Measurements from ENCODE around the gene VEPH1. TPM values are rescaled to one million over a fixed set of nuclear protein-coding genes. Genes with fewer than 3 reads are reported as not detected.

The VEPH1 gene
- total RNA-seq, 1 experiment from 2014 or later: 0.51 TPM

DNA sequence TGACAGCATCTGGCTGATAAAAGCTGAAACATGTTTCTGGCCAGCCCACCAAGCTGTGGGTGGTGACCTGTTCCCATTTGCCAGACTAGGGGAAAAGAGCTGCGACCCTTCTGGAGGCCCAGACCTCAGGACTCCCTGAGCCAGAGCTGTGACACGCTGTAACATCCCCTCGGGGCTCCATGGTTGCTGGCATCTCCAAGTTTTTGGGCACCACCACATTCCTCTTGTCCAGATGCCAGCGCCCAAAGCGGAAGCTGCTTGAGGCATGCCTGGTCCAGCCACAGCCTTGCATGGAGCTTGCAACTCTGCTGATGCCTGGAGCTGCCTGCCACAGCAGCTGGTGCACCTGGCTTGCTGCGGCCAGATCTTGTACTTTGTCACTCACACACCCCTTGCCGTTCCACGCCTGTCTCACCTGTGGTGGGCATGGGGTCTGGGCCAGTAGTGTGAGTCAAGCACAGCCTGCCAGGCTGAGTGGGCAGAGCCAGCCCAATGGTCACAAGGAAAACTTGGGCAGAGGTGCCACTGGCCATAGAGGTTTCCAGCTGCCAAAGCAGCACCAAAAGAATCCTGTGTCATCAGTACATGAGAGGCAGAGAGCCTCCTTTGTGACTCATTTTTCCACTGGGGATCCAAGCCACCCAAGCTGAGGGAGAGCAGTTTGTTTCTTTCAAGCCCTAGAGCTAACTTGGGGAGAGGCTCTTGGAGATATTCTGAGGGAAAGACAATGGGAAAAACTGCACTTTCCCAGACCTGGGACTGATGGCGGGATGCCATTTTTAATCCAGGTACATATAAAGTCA lies 112.3 kb downstream of the VEPH1 start:
- Histone ChIP-seq H3K4me1 (ENCODE audit: control insufficient read depth, insufficient read depth, low read length) (no peaks in the 10 kb centered on the region), H3K27ac (ENCODE audit: low read length) (no peak overlapping the region), H3K36me3 (ENCODE audit: control insufficient read depth, insufficient read depth, low read length) (no peaks in the 10 kb centered on the region), H3K4me3 (ENCODE audit: low read depth in 2 of 2, low read length in 2 of 2) (no peak overlapping the region), H3K9me3 (ENCODE audit: control insufficient read depth, insufficient read depth, low read depth, low read length) (no peaks in the 10 kb centered on the region), H3K27me3 (ENCODE audit: control insufficient read depth, insufficient read depth, low read length) (no peaks in the 10 kb centered on the region; the same call in 1 of the 2 replicates)
- ChIA-PET CTCF (no interaction called here), POLR2A (no interaction called here)
- TF ChIP-seq, protein P1, sequence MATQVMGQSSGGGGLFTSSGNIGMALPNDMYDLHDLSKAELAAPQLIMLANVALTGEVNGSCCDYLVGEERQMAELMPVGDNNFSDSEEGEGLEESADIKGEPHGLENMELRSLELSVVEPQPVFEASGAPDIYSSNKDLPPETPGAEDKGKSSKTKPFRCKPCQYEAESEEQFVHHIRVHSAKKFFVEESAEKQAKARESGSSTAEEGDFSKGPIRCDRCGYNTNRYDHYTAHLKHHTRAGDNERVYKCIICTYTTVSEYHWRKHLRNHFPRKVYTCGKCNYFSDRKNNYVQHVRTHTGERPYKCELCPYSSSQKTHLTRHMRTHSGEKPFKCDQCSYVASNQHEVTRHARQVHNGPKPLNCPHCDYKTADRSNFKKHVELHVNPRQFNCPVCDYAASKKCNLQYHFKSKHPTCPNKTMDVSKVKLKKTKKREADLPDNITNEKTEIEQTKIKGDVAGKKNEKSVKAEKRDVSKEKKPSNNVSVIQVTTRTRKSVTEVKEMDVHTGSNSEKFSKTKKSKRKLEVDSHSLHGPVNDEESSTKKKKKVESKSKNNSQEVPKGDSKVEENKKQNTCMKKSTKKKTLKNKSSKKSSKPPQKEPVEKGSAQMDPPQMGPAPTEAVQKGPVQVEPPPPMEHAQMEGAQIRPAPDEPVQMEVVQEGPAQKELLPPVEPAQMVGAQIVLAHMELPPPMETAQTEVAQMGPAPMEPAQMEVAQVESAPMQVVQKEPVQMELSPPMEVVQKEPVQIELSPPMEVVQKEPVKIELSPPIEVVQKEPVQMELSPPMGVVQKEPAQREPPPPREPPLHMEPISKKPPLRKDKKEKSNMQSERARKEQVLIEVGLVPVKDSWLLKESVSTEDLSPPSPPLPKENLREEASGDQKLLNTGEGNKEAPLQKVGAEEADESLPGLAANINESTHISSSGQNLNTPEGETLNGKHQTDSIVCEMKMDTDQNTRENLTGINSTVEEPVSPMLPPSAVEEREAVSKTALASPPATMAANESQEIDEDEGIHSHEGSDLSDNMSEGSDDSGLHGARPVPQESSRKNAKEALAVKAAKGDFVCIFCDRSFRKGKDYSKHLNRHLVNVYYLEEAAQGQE (IDR thresholded peaks at IDR 0.05; ENCODE audit: insufficient read depth in 1 of 2, low read depth in 2 of 2, low read length in 1 of 2): no peak
- TF ChIP-seq SIN3A (IDR thresholded peaks at IDR 0.05; ENCODE audit: borderline replicate concordance, insufficient read depth, low read depth, low read length) (no peak), POLR2AphosphoS5 (IDR thresholded peaks at IDR 0.05; ENCODE audit: low read depth, low read length) (no peak), TCF7L2 (IDR thresholded peaks at IDR 0.05; ENCODE audit: low read depth, low read length) (no peak)
- TF ChIP-seq, protein P2, sequence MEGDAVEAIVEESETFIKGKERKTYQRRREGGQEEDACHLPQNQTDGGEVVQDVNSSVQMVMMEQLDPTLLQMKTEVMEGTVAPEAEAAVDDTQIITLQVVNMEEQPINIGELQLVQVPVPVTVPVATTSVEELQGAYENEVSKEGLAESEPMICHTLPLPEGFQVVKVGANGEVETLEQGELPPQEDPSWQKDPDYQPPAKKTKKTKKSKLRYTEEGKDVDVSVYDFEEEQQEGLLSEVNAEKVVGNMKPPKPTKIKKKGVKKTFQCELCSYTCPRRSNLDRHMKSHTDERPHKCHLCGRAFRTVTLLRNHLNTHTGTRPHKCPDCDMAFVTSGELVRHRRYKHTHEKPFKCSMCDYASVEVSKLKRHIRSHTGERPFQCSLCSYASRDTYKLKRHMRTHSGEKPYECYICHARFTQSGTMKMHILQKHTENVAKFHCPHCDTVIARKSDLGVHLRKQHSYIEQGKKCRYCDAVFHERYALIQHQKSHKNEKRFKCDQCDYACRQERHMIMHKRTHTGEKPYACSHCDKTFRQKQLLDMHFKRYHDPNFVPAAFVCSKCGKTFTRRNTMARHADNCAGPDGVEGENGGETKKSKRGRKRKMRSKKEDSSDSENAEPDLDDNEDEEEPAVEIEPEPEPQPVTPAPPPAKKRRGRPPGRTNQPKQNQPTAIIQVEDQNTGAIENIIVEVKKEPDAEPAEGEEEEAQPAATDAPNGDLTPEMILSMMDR (IDR thresholded peaks at IDR 0.05): no peak
- ATAC-seq: no peak
- in situ Hi-C loops (cut with HindIII; ENCODE audit: low pct_unique_long_range_greater_than_20kb, low sequenced_read_pairs): no loop called here
- no peak for DNase-seq (ENCODE audit: low read depth, low spot score)
- BruUV-seq (replicated peaks): no TSS peak
- intact Hi-C loops (cut with micrococcal nuclease; ENCODE audit: unreplicated experiment): no loop called here

DNA sequence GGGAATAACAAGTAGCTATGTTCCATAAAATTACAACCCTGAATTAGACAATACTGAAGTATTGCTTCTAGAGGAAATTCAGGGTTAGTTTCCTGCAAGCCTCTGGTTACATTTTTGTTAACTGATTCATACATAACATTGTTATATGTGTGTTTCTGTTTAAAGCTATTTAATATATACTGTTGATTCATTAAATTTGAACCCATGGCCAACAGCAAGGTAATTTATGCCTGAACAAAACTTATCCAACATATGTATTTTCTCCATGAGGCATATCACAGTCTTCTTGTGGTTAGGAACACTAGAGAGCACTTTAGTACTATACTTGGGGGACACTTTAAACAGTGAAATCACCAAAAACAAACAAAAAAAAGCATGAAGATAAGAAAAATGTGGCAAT lies 114.2 kb downstream of the VEPH1 start:
- CTCF ChIA-PET: no interaction called here

More for the DNA sequence above, 114.2 kb downstream of the VEPH1 start:
- Histone ChIP-seq H3K9me3 (ENCODE audit: control insufficient read depth, insufficient read depth, low read depth, low read length) (no peaks in the 10 kb centered on the region), H3K4me3 (ENCODE audit: low read depth in 2 of 2, low read length in 2 of 2) (no peak overlapping the region), H3K36me3 (ENCODE audit: control insufficient read depth, insufficient read depth, low read length) (no peaks in the 10 kb centered on the region), H3K27ac (ENCODE audit: low read length) (no peak overlapping the region), H3K27me3 (ENCODE audit: control insufficient read depth, insufficient read depth, low read length) (no peaks in the 10 kb centered on the region; the same call in 1 of the 2 replicates), H3K4me1 (ENCODE audit: control insufficient read depth, insufficient read depth, low read length) (no peaks in the 10 kb centered on the region)
- DNase-seq (ENCODE audit: low read depth, low spot score): no peak
- intact Hi-C loops (cut with micrococcal nuclease; ENCODE audit: unreplicated experiment) (no loop called here), in situ Hi-C loops (cut with HindIII; ENCODE audit: low pct_unique_long_range_greater_than_20kb, low sequenced_read_pairs) (no loop called here)
- POLR2A ChIA-PET: no interaction called here
- ATAC-seq: no peak
- TF ChIP-seq, protein P2 (IDR thresholded peaks at IDR 0.05): no peak
- TF ChIP-seq TCF7L2 (IDR thresholded peaks at IDR 0.05; ENCODE audit: low read depth, low read length) (no peak), SIN3A (IDR thresholded peaks at IDR 0.05; ENCODE audit: borderline replicate concordance, insufficient read depth, low read depth, low read length) (no peak), POLR2AphosphoS5 (IDR thresholded peaks at IDR 0.05; ENCODE audit: low read depth, low read length) (no peak)
- TF ChIP-seq, protein P1 (IDR thresholded peaks at IDR 0.05; ENCODE audit: insufficient read depth in 1 of 2, low read depth in 2 of 2, low read length in 1 of 2): no peak
- BruUV-seq (replicated peaks): no TSS peak
